ENCODE measurements around the gene DEFB124.
"Not testable (repeated sequence)": the region's sequence is repeated elsewhere in the genome, so short reads cannot be mapped to it uniquely, and the experiment has no call there.

The DEFB124 gene

DNA sequence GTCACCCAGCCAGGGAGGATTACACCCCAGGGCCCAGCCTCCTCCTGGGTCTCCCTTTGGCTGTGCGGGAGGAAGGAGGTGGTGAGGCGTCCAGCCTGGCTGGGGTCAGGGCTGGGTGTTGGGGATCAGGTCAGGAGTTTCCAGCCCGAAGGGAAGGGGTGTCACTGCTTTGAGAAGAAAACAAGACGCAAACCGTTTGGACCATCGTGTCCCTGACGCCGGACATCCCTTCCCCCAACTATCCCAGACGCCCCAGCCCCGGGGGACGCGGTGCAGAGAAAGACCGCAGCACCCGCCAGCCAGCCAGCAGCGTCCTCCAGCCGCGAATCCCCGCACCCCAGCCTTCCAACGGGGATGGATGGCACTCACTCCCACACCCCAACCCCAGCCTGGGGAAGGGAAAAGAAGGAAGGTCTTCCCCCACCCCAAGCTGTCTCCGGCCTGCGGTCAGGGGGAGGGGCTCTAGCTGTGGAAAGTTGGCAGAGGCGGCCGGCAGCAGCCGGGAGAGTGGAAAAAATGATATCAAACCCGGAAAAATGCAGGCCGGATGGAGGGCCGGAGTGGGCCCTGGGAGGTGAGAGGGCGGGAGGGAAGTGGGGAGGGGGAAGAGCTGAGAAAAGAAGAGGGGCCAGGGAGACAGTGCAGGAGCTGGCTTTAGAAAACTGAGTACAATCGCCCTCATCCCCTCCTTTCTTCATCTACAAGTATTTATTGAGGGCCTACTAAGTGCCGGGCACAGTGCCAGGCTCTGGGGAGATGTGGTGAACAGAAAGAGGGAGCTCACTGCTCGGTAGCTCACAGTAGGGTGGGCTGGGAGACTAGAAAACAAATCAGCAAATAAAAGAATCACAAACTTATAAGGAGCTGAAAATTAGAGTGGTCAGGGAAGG, 10.8 kb upstream of the DEFB124 start:
- DNase-seq: no peak

DNA sequence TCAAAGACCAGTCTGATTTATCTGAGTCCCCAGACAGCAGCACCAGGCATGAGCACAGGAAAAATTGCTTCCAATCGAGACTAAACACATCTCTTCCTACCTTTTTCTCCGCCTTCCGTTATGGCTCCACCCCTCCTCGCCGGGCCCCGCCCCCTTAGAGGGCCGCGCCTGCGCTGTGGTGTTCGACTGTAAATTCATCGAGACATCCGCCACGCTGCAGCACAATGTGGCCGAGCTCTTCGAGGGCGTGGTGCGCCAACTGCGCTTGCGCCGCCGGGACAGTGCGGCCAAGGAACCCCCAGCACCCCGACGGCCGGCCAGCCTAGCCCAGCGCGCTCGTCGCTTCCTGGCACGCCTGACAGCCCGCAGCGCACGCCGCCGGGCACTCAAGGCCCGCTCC, 9.1 kb upstream of the DEFB124 start:
- DNase-seq: no peak

DNA sequence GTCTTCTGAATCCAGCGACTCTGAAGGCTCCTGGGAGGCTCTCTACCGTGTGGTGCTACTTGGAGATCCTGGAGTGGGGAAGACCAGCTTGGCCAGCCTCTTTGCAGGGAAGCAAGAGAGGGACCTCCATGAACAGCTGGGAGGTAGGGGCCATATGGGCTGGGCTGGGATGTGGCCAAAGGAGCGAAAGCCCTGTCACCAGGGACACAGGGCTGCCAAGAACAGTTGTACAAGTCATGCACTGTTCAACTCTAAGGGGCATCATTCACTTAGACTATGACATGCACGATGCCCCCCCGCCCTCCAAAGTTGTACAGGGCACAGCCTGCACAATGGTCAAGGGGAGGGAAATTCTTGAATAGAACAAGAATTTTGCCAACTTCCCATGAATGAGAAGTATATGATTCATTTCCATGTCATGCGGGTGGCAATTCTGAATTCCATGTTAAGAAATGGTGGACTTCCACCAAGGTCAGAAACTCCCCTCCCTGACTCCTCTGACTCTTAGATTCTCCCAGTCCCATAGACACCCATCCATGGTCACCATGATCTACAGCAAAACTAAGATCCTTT, 1.8 kb upstream of the DEFB124 start:
- DNase-seq: no peak

DNA sequence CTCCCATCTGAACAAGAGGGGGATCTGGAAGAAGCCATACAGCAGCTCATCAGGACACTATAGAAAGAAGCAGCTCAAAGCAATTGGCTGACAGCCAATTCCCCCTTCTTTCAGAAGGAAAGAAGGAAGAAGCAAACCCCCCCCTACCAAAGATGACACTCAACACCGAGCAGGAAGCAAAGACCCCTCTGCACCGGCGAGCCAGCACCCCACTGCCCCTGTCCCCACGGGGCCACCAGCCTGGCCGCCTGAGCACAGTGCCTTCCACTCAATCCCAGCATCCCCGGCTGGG, 1.3 kb upstream of the DEFB124 start:
- DNase-seq: no peak

DNA sequence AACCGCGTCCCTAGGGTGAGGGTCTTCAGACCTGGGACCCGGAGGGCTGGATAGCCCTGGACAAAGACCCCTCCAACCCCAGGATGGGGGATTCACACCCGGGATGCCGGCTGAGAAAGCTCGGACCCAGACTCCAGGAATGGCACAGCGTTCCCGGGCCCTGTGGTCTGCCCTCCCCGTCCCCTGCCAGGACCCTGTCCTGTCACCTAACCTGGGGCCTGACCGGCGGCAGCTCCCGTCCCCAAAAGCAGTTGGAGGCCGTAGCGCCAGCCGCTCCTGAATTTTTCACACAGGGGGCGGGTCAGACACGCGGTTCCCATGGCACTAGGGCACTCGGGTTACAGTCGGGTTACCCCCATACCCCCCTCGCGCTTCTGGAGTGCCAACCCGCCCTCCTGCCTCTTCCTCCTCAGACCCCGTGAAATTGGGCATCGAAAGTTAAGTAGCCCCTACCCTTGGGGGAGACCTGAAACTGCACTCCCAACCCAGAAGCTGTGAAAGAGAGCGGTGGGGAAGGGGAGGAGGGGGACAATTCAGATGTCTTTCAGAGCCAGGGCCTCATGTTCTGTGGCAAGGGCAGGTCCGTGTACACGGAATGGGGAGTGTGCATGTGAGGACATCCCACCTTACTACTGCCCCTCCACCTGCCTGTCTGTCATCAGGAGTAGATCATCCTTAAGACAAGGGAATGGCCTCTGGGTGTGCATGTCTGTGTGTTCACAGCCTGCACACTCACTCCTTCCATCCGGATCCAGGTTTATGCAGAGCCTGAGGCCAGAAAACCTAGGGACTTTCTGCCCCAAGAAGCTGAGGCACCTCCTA, 756 bp upstream of the DEFB124 start:
- no peak for DNase-seq

DNA sequence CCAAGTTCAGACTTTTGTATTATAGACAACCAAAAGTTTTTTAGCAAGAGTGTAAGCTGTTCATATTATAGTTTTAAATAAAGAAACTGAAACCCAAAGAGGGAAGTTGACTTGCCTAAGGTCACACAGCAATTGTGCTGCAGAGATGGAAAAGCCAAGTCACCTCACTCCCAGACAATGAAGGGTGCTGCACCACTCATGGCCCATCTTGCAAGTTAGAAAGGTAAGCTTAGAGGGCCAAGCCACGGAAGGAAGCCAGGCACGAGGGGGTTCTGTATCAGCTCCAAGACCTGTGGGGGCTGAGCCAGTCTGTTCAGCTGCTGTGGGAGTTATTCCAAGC, 860 bp downstream of the DEFB124 start:
- no peak for DNase-seq

DNA sequence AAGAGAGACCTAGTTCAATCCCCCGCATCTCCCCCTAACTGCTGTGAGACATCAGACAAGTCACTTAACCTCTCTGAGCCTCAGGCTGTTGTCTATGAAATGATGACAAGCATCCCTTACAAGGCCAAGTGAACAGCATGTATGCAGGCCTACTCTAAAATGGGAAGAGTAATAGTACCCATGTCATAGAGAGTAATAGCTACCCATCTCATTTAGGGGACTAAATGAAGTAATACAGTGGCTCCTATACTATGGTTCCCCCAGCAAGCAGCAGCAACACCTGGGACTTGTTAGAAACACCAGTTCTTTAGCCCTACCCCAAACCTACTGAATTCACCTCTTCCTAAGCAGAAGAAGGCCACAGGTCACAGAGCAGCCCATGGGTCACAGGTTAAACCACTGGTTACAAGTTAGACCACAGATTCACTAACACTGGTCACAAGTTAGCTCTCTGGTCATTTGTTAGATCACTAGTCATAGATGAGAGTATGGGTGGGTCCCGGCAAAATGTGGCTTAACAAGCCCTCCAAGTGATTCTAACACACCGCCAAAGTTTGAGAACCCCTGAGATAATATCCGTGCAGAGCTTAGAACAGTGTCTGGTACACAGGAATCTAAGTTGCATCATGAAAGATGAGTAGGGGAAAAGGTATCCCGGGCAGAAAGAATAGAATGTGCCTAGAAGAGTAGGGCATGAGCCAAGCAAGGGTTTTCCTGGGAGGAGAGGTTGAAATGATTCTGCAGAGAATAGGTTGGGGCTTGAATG, 1.4 kb downstream of the DEFB124 start:
- DNase-seq: no peak

DNA sequence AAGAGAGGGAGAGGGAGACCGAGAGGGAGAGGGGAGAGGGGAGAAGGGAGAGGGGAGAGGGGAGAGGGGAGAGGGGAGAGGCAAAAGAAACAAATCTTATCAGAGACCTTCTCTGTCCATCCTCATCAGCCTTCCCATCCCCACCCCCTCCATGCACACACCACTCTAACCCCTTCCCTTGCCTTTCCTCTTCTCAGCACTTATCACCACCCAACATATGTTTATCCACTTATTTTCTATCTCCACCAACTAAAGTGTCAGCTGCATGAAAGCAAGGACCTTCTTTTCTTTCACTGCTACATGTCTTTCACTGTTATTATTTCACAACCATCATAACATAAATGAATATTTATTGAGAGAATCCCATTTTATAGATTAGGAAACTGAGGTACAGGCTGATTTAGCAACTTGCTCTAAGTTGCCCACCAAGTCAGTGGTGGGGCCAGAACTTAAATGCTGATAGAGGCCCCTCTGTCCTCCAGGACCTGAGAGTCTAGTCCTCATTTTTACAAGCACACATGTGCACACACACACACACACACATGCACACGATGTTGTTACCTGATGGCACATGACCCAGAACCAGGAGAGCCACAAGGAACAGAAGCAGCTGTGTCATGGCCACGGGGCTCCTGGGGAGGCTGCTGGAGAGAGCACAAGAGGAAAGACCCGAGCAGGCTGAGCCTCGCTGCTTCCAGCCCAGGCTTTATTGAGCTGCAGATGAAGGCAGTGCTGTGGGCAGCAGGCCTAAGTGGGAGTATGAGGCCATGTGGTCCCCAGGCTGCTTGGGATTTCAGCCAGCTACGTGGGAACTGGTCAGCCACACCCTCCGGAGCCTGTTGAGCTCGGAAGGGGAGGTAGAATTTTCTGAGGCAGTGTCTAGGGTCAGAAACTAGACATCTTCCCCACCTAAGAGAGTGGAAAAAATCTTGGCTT, 2.3 kb downstream of the DEFB124 start:
- DNase-seq: no peak

DNA sequence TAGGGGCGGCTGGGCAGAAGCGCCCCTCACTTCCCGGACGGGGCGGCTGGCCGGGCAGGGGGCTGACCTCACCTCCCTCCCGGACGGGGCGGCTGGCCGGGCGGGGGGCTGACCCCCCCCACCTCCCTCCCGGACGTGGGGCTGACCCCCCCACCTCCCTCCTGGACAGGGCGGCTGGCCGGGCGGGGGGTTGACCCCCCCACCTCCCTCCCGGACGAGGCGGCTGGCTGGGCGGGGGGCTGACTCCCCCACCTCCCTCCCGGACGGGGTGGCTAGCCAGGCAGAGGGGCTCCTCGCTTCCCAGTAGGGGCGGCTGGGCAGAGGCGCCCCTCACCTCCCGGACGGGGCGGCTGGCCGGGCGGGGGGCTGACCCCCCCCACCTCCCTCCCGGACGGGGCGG, 4.0 kb downstream of the DEFB124 start:
- DNase-seq: not testable (repeated sequence)

DNA sequence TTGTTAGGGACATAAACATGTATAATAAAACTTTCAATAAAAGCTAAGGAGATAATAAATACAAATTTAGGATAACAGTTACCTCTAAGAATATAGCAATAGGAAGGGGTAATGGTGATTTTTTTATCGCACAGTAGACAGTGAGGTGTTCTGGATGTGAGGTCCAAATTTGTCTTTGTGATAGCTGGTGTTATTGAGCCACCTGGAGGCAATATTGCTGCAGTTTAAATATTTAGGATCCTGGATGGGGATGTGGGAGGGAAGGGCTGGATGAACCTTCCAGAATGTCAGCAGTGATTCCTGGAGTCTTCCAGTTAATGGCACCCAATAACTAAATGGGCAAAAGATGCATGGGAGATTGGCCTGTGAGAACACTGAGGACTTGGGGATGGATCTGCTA, 20.6 kb downstream of the DEFB124 start:
- no peak for DNase-seq

DNA sequence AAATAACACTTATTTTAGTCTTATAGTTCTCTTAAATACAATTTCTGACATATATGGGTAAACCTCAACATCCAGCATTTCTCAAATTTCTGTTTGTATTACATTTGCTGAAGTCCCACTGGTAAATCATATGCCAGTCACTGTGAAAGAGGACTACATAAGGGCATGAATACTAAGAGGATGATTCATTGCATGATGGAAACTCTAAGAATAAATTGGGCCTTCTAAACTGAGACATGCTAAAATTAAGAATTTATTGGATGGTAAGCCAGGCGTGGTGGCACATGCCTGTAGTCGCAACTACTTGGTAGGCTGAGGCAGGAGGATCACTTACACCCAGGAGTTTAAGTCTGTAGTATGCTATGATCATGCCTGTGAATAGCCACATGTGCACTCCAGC, 22.4 kb downstream of the DEFB124 start:
- no peak for DNase-seq

DNA sequence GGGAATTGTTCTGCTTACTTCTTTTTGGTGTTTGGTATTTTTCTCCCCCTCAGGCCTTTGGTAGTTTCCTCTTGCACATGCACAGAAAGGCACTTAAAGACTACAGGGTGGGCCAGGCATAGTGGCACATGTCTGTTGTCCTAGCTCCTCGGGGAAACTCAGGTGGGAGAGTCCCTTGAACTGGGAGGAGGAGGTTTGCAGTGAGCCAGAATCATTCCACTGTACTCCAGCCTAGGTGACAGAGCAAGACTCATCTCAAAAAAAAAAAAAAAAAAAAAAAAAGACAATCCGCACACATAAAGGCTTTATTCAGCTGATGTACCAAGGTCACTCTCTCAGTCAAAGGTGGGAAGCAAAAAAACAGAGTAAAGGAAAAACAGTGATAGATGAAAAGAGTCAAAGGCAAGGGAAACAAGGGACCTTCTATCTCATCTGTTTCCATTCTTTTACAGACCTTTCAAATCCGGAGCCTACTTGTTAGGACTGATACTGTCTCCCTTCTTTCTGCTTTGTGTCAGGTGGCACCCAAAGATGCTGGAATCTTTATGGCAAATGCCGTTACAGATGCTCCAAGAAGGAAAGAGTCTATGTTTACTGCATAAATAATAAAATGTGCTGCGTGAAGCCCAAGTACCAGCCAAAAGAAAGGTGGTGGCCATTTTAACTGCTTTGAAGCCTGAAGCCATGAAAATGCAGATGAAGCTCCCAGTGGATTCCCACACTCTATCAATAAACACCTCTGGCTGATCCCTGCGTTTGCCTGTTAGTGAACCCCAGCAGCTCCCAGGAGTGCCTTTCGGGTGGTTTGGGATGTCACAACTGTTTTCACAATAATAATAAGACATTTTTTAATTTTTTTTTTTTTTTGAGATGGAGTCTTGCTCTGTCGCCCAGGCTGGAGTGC, 25.2 kb downstream of the DEFB124 start:
- no peak for DNase-seq

DNA sequence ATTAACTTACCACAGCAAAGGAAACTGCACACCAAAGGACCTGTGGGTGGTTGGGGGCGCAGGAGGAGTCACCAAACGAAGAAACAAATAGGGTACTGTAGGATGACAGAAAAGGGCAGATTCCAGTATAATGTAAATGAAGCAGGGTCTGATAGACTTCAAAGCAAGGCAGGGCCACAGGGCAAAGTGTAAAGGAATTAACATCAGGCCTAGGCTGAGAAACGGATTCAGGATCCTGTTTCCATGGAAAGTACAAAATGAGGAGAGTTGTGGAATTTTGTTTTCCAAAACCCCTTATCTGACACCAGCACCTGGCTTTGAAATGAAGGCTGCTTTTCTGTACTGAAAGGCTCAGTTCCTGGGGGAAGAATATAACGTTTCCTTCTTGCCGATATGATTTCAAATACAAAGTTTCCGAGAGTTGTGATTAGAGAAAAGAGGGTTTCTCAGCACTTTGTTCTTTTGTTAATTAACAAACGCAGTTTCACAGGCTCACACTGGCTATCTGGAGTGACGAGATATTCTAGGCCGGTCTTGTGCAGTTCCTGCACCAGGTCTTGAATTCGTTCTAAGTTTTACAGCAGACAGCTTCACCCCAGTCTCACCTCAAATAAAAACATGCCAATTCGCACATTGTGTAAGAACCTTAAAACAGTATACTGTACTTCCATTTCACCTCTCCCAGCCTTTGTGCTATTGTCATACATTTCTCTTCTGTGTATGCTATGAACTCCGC, 28.7 kb downstream of the DEFB124 start:
- no peak for DNase-seq

DNA sequence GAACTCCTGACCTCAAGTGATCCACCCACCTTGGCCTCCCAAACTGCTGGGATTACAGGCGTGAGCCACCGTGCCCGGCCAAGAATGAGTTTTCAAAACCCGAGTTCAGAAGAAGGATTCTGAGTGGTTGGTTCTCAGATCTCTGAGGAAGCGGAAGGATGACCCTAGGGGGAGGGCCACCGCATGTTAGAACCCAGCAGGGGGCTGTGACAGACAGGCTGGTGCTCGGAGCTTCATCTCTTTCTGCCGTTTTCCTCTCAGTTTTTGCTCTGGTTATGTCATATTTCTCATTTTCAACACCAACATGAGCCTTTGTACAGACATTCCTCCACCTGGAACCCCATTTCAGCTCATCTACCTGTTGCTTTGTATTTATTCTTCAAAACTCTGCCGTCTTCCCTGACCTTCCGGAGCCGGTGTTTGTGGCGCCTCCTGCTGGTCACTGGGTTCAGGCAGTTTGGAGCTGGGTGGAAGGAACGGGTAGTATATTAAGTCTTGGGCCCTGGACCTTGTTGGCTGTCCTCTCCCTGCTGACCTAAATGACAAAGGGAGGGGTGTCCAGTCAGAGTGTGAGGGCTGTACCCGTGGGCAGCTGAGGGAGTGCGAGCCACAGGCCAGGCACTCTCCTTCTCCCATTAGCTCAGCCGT, 34.8 kb downstream of the DEFB124 start, which contains the start of gene DEFB123:
Gene DEFB123 (plus strand): TSS at position 621 of the 648 bp plus-strand sequence. CDS start 67 bp downstream, outside the sequence.
- DNase-seq: no peak

DNA sequence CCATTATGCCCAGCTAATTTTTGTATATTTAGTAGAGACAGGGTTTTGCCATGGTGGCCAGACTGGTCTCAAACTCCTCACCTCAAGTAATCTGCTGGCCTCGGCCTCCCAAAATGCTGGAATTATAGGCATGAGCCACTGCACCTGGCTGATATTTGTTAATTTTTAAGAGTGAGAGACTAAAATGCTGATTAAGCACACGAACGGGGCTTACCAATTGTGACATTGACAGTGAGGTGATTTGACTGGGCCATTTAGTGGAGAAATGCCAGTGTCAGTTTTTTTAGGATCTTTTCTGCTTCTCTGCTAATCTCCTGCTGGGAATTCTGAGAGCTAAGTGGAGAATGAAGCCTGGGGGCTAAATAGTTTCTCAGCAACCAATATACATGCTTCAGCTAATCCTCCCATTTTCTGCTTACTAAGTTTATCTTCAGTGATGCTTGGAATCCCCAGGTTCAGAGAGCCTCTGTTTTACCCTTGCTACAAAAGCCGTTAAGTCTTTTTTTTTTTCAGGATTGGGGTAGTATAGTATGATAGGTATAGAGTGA, 44.3 kb downstream of the DEFB124 start:
- DNase-seq: no peak

DNA sequence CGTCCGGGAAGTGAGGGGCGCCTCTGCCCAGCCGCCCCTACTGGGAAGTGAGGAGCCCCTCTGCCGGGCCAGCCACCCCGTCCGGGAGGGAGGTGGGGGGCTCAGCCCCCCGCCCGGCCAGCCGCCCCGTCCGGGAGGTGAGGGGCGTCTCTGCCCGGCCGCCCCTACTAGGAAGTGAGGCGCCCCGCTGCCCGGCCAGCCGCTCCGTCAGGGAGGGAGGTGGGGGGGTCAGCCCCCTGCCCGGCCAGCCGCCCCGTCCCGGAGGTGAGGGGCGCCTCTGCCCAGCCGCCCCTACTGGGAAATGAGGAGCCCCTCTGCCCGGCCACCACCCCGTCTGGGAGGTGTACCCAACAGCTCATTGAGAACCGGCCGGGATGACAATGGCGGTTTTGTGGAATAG, 47.4 kb downstream of the DEFB124 start:
- DNase-seq: not testable (repeated sequence)

DNA sequence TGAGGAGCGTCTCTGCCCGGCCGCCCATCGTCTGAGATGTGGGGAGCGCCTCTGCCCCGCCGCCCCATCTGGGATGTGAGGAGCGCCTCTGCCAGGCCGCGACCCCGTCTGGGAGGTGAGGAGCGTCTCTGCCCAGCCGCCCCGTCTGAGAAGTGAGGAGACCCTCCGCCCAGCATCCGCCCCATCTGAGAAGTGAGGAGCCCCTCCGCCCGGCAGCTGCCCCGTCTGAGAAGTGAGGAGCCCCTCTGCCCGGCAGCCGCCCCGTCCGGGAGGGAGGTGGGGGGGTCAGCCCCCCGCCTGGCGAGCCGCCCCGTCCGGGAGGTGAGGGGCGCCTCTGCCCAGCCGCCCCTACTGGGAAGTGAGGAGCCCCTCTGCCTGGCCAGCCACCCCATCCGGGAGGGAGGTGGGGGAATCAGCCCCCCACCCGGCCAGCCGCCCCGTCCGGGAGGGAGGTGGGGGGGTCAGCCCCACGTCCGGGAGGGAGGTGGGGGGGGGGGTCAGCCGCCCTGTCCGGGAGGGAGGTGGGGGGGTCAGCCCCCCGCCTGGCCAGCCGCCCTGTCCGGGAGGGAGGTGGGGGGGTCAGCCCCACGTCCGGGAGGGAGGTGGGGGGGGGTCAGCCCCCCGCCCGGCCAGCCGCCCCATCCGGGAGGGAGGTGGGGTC, 47.9 kb downstream of the DEFB124 start:
- DNase-seq: not testable (repeated sequence)

DNA sequence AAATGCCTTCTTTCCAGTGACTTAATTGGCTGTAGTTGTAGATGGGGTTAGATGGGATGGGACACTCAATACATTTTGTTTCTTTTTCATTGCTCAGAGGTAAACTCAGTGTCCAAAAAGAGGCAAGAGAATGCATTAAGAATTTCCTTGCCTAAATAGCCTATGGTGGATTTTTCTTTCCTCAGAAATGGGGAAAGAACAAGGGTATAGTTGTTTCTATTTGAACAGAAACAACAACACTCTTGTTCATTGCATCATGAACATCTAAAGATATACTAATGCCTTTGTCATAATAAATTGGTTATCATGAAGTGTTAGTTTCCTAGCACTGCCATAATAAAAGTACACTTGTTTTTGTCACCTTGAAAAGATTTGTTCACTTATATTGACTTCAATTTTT, 49.1 kb downstream of the DEFB124 start:
- DNase-seq: no peak

DNA sequence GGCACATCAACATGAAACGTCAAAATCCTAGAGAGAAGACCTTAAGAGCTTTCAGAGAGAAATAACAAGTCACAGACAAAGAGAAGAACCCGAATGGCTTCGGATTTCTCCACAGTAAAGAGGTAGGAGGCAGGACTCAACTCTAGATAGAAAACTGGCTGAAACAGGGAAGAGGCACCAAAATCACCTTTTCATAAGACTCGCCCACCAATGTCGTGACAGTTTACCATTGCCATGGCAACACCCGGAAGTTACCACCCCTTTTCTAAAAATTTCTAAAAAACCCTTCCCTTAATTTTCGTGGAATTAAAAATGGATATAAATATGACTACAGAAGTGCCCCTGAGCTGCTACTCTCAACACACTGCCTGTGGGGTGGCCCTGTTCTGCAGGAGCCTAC, 56.6 kb downstream of the DEFB124 start:
- DNase-seq: no peak
